DND-41 (cell line): ENCODE results near the gene SAMD4A.

ENCODE experiments used
- ATAC-seq: fragments of 200-7000 bp; cut with Tn5 transposase; 3 replicates; pipeline ENCODE4 v1.9.1; 2021; ENCODE audit warnings: low read depth; ENCODE audit not compliant: insufficient read depth
- DNase-seq: peaks from one replicate; pipeline ENCODE4 v3.0.0-alpha.2; 2020
- H2AFZ ChIP-seq: 2 replicates; pipeline ENCODE4 v1.6.0; 2012; ENCODE audit warnings: low read depth, low read length
- H3K27ac ChIP-seq: 2 replicates; pipeline ENCODE4 v1.5.1; 2012; ENCODE audit warnings: low read length, inconsistent platforms
- H3K27me3 ChIP-seq: fragments of 200-600 bp; sonication (generic); 2 replicates; pipeline ENCODE4 v1.6.0; 2012; ENCODE audit warnings: low read length, mild to moderate bottlenecking, inconsistent platforms; ENCODE audit not compliant: insufficient read depth, poor library complexity
- H3K36me3 ChIP-seq: 2 replicates; pipeline ENCODE4 v1.5.1; 2012; ENCODE audit warnings: low read length, inconsistent platforms; ENCODE audit not compliant: insufficient read depth
- H3K4me1 ChIP-seq: 2 replicates; pipeline ENCODE4 v1.5.1; 2012; ENCODE audit warnings: mild to moderate bottlenecking, low read length; ENCODE audit not compliant: insufficient read depth
- H3K4me2 ChIP-seq: 2 replicates; pipeline ENCODE4 v1.6.0; 2012; ENCODE audit warnings: mild to moderate bottlenecking, moderate library complexity, low read length, inconsistent platforms; ENCODE audit not compliant: insufficient read depth
- H3K4me3 ChIP-seq, 2 experiments: fragments of 200-600 bp in 1 of 2; shearing (Covaris generic) in 1 of 2; 2 replicates each; pipeline ENCODE4 v1.5.1; 2012 to 2016; ENCODE audit warnings: inconsistent platforms in 2 of 2, low read length in 2 of 2, mild to moderate bottlenecking in 2 of 2, low read depth in 1 of 2, moderate library complexity in 1 of 2
- H3K79me2 ChIP-seq: 2 replicates; pipeline ENCODE4 v1.6.0; 2012; ENCODE audit warnings: low read length, inconsistent platforms; ENCODE audit not compliant: insufficient read depth
- H3K9ac ChIP-seq: 2 replicates; pipeline ENCODE4 v1.6.0; 2012; ENCODE audit warnings: low read depth, mild to moderate bottlenecking, inconsistent platforms, low read length, moderate library complexity
- H3K9me3 ChIP-seq: 2 replicates; pipeline ENCODE4 v1.5.1; 2012; ENCODE audit warnings: low read length, moderate library complexity, mild to moderate bottlenecking, inconsistent platforms; ENCODE audit not compliant: insufficient read depth, severe bottlenecking
- H4K20me1 ChIP-seq: 2 replicates; pipeline ENCODE4 v1.6.0; 2012; ENCODE audit warnings: low read length; ENCODE audit not compliant: insufficient read depth
- CTCF ChIP-seq: IDR thresholded peaks from 2 replicates; pipeline ENCODE4 v1.5.1; 2012; ENCODE audit warnings: borderline replicate concordance, low read length, moderate library complexity, mild to moderate bottlenecking; ENCODE audit not compliant: poor library complexity, severe bottlenecking; ENCODE audit errors: extremely low read depth
- EZH2 ChIP-seq: IDR thresholded peaks from 3 replicates; pipeline ENCODE4 v1.6.1; 2012; ENCODE audit warnings: borderline replicate concordance, low read depth, mild to moderate bottlenecking, moderate library complexity, low read length, inconsistent platforms; ENCODE audit not compliant: severe bottlenecking

The SAMD4A gene

GRCh38 chr14:54706769-54707168, 139.8 kb downstream of the SAMD4A start:
- TF ChIP-seq EZH2 (no peak), CTCF (no peak)
- no peak for ATAC-seq
- Histone ChIP-seq H3K9ac (no peak overlapping the region), H3K4me3 (no peak overlapping the region), H3K27me3 (peaks cover 16% of the 10 kb centered on the region), H2AFZ (no peak overlapping the region), H3K36me3 (no peaks in the 10 kb centered on the region), H3K9me3 (no peaks in the 10 kb centered on the region), H3K4me2 (no peak overlapping the region), H3K79me2 (no peaks in the 10 kb centered on the region), H3K4me1 (no peaks in the 10 kb centered on the region), H3K27ac (no peak overlapping the region), H4K20me1 (no peaks in the 10 kb centered on the region)
- no peak for DNase-seq

GRCh38 chr14:54708161-54708560, 141.2 kb downstream of the SAMD4A start:
- TF ChIP-seq CTCF (no peak), EZH2 (no peak)
- Histone ChIP-seq H3K27ac (no peak overlapping the region), H3K36me3 (no peaks in the 10 kb centered on the region), H3K9ac (no peak overlapping the region), H2AFZ (no peak overlapping the region), H3K4me3 (no peak overlapping the region), H3K4me2 (no peak overlapping the region), H3K9me3 (no peaks in the 10 kb centered on the region), H4K20me1 (no peaks in the 10 kb centered on the region), H3K79me2 (no peaks in the 10 kb centered on the region), H3K27me3 (peaks cover 10% of the 10 kb centered on the region), H3K4me1 (no peaks in the 10 kb centered on the region)
- ATAC-seq = no peak
- DNase-seq = no peak

- no peak for ATAC-seq
- Histone ChIP-seq H3K27ac (no peak overlapping the region), H3K9me3 (no peaks in the 10 kb centered on the region), H3K27me3 (peaks cover 9% of the 10 kb centered on the region), H3K4me2 (no peak overlapping the region), H3K9ac (no peak overlapping the region), H4K20me1 (no peaks in the 10 kb centered on the region), H2AFZ (no peak overlapping the region), H3K36me3 (no peaks in the 10 kb centered on the region), H3K4me3 (no peak overlapping the region), H3K4me1 (no peaks in the 10 kb centered on the region), H3K79me2 (no peaks in the 10 kb centered on the region)
- TF ChIP-seq EZH2 = no peak
- TF ChIP-seq CTCF = no peak
- DNase-seq = no peak
Observed at GRCh38 chr14:54708982-54709381, 142.1 kb downstream of the SAMD4A start.

- Histone ChIP-seq H3K79me2 (no peaks in the 10 kb centered on the region), H3K9ac (no peak overlapping the region), H3K36me3 (no peaks in the 10 kb centered on the region), H3K4me1 (no peaks in the 10 kb centered on the region), H3K9me3 (no peaks in the 10 kb centered on the region), H4K20me1 (no peaks in the 10 kb centered on the region), H3K27ac (no peak overlapping the region), H3K4me3 (no peak overlapping the region), H3K4me2 (no peak overlapping the region), H2AFZ (no peak overlapping the region), H3K27me3 (peaks cover 9% of the 10 kb centered on the region)
- ATAC-seq (no peak), DNase-seq (no peak)
- TF ChIP-seq EZH2 (no peak), CTCF (no peak)
Observed at GRCh38 chr14:54709444-54709843, 142.5 kb downstream of the SAMD4A start.
